Cardiac atrium fibroblast (primary cell): ENCODE data around the gene CHP1. TPM values are rescaled to one million over a fixed set of nuclear protein-coding genes. Genes with fewer than 3 reads are reported as not detected.

Experiments
- total RNA-seq: library from RNA; depleted of rRNA; stranded (reverse); fragments of >200 nt; gene quantifications from 2 replicates; pipeline ENCODE4 v1.2.3, GENCODE V29; 2015

The CHP1 gene
- total RNA-seq: 116 and 173 TPM in 2 replicates

GRCh38 chr15:41230650-41231421 is at the start of gene CHP1, which contains the start of gene EXD1:
TSS of gene CHP1 (plus strand) at chr15:41231268. CDS start at chr15:41231383, 115 bp downstream.
TSS of gene EXD1 (minus strand) at chr15:41230757. CDS start at chr15:41226575, 4,182 bp downstream.

Other genes starting within 250 kb of the CHP1 start
- 12.6 and 26.0 TPM in 2 replicates for gene INO80, start 115.0 kb upstream of the CHP1 start, total RNA-seq
- gene EXD1, start 511 bp upstream of the CHP1 start, total RNA-seq: not detected in 2 replicates
- gene OIP5, start 101.3 kb downstream of the CHP1 start, total RNA-seq: 1.1 and 4.7 TPM in 2 replicates
- gene NUSAP1, start 101.6 kb downstream of the CHP1 start, total RNA-seq: 18.1 and 20.9 TPM in 2 replicates
- 14.8 and 20.6 TPM in 2 replicates for gene NDUFAF1, start 171.2 kb downstream of the CHP1 start, total RNA-seq
- 13.5 and 14.9 TPM in 2 replicates for gene RTF1, start 185.8 kb downstream of the CHP1 start, total RNA-seq